Measurements from ENCODE around the gene ADCY4. TPM values are rescaled to one million over a fixed set of nuclear protein-coding genes. Genes with fewer than 3 reads are reported as not detected.

ADCY4 gene
- total and polyA plus RNA-seq, 10 of the 15 experiments (the other 5 are each of a cell fraction or from before 2014, with no cell fraction given), result 0.05 to 0.87 (median 0.21) TPM; not detected in 1

- no peak for TF ChIP-seq RELA (IDR thresholded peaks at IDR 0.05; ENCODE audit: borderline replicate concordance, partially characterized antibody)
- no peak for TF ChIP-seq ZNF687 (IDR thresholded peaks at IDR 0.05)
- TF ChIP-seq HCFC1 (IDR thresholded peaks at IDR 0.05; ENCODE audit: low read length), result no peak
- no peak for TF ChIP-seq SREBF2 (IDR thresholded peaks at IDR 0.05; ENCODE audit: low read length)
- no peak for TF ChIP-seq CEBPB (IDR thresholded peaks at IDR 0.05; ENCODE audit: borderline replicate concordance in 1 of 2, low read depth in 2 of 2, low read length in 2 of 2)
- no peak for TF ChIP-seq IRF3 (IDR thresholded peaks at IDR 0.05)
- no peak for TF ChIP-seq IKZF2 (IDR thresholded peaks at IDR 0.05)
- TF ChIP-seq, protein P1, sequence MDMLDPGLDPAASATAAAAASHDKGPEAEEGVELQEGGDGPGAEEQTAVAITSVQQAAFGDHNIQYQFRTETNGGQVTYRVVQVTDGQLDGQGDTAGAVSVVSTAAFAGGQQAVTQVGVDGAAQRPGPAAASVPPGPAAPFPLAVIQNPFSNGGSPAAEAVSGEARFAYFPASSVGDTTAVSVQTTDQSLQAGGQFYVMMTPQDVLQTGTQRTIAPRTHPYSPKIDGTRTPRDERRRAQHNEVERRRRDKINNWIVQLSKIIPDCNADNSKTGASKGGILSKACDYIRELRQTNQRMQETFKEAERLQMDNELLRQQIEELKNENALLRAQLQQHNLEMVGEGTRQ (IDR thresholded peaks at IDR 0.05; ENCODE audit: borderline replicate concordance, low read depth, low read length), result no peak
- TF ChIP-seq GATAD2B (conservative IDR thresholded peaks at IDR 0.05; ENCODE audit: low read depth), result no peak
- TF ChIP-seq KDM1A (IDR thresholded peaks at IDR 0.05; ENCODE audit: borderline replicate concordance), result no peak
- TF ChIP-seq, protein P2, sequence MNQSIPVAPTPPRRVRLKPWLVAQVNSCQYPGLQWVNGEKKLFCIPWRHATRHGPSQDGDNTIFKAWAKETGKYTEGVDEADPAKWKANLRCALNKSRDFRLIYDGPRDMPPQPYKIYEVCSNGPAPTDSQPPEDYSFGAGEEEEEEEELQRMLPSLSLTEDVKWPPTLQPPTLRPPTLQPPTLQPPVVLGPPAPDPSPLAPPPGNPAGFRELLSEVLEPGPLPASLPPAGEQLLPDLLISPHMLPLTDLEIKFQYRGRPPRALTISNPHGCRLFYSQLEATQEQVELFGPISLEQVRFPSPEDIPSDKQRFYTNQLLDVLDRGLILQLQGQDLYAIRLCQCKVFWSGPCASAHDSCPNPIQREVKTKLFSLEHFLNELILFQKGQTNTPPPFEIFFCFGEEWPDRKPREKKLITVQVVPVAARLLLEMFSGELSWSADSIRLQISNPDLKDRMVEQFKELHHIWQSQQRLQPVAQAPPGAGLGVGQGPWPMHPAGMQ (IDR thresholded peaks at IDR 0.05; ENCODE audit: borderline replicate concordance), result no peak
- ChIA-PET SMC1A (ENCODE audit: uncharacterized antibody, unreplicated experiment) (interaction anchor here (1.0 kb wide), 1 partner anchor 40 kb away, joined by 3 read pairs; no protein-coding TSS in a partner anchor), POLR2A (interaction anchor here (0.5 kb wide), 1 partner anchor 41 kb away, joined by 3 read pairs; no protein-coding TSS in a partner anchor), RAD21 (ENCODE audit: unreplicated experiment) (no interaction called here), CTCF (interaction anchor here (0.9 to 3.7 kb wide), 4 partner anchors 40 to 64 kb away, joined by 3 to 21 read pairs (median 4); no protein-coding TSS in a partner anchor)
- no peaks in the 10 kb centered on the region for H3K79me2 ChIP-seq (ENCODE audit: control insufficient read depth, insufficient read depth, low read length)
- no TSS peak for BruUV-seq (replicated peaks)
- H2AFZ ChIP-seq (ENCODE audit: control insufficient read depth, low read depth, low read length), result no peak overlapping the region
- FAIRE-seq (no peak), DNase-seq (ENCODE audit: low read depth, low spot score) (no peak), ATAC-seq (no peak)
- H3K4me1 ChIP-seq (ENCODE audit: control insufficient read depth, insufficient read depth, low read length), result no peaks in the 10 kb centered on the region
- in situ Hi-C loops (cut with MboI), result no loop called here
- H3K4me3 ChIP-seq, result no peak overlapping the region
- peaks cover 0 to 6% of the 10 kb centered on the region in 2 experiments; a peak in 3 of 4 replicates for H3K27me3 ChIP-seq (replicated peaks in 1 of 2; ENCODE audit: control insufficient read depth in 2 of 2, insufficient read depth in 2 of 2, low read length in 1 of 2)
- H3K36me3 ChIP-seq (ENCODE audit: control insufficient read depth in 2 of 2, insufficient read depth in 2 of 2, low read length in 1 of 2), result no peaks in the 10 kb centered on the region
- H3K27ac ChIP-seq (ENCODE audit: control insufficient read depth, insufficient read depth), result no peak overlapping the region
- 56% methylated on average over 12 of the region's 12 CpGs for WGBS (ENCODE audit: insufficient coverage, insufficient replicate concordance, low lambda C conversion rate, missing lambda C conversion rate)
- intact Hi-C loops (cut with micrococcal nuclease; ENCODE audit: unreplicated experiment), result no loop called here
- no peaks in the 10 kb centered on the region for H3K9me3 ChIP-seq (replicated peaks; ENCODE audit: control insufficient read depth, insufficient read depth, low read length)
- H3K4me2 ChIP-seq (ENCODE audit: control insufficient read depth, insufficient read depth), result no peak overlapping the region
- no peaks in the 10 kb centered on the region for H4K20me1 ChIP-seq (ENCODE audit: control insufficient read depth, insufficient read depth)
- H3K9ac ChIP-seq (ENCODE audit: control insufficient read depth, insufficient read depth, low read length), result no peak overlapping the region
Observed at GRCh38 chr14:24372701-24373416, 38.0 kb upstream of the ADCY4 start.
